Measurements from ENCODE around the gene CHD9NB.
"Not testable (repeated sequence)": the region's sequence is repeated elsewhere in the genome, so short reads cannot be mapped to it uniquely, and the experiment has no call there.

The CHD9NB gene

GRCh38 chr16:53041320-53042051, 11.2 kb downstream of the CHD9NB start:
- H3K4me3 ChIP-seq (ENCODE audit: low read length): no peak overlapping the region
- TF ChIP-seq ZNF274 (IDR thresholded peaks at IDR 0.05; ENCODE audit: low read depth, low read length): no peak

- no peak for TF ChIP-seq ZNF274 (IDR thresholded peaks at IDR 0.05; ENCODE audit: low read depth, low read length)
- H3K4me3 ChIP-seq (ENCODE audit: low read length): no peak overlapping the region
These were observed 11.9 kb downstream of the CHD9NB start for GRCh38 chr16:53040788-53041187.

- not testable (repeated sequence) for H3K4me3 ChIP-seq (ENCODE audit: low read length)
These were observed 16.0 kb downstream of the CHD9NB start for GRCh38 chr16:53036711-53037110.

- no peak overlapping the region for H3K4me3 ChIP-seq (ENCODE audit: low read length)
- no peak for TF ChIP-seq ZNF274 (IDR thresholded peaks at IDR 0.05; ENCODE audit: low read depth, low read length)
These were observed 16.6 kb downstream of the CHD9NB start for GRCh38 chr16:53036066-53036465.

GRCh38 chr16:53035176-53035942, 17.3 kb downstream of the CHD9NB start:
- no peak for TF ChIP-seq ZNF274 (IDR thresholded peaks at IDR 0.05; ENCODE audit: low read depth, low read length)
- no peak overlapping the region for H3K4me3 ChIP-seq (ENCODE audit: low read length)

GRCh38 chr16:53034306-53034705, 18.4 kb downstream of the CHD9NB start:
- H3K4me3 ChIP-seq (ENCODE audit: low read length): no peak overlapping the region
- no peak for TF ChIP-seq ZNF274 (IDR thresholded peaks at IDR 0.05; ENCODE audit: low read depth, low read length)

- no peak overlapping the region for H3K4me3 ChIP-seq (ENCODE audit: low read length)
- TF ChIP-seq ZNF274 (IDR thresholded peaks at IDR 0.05; ENCODE audit: low read depth, low read length): no peak
These were observed 21.3 kb downstream of the CHD9NB start for GRCh38 chr16:53031323-53031942.

- no peak overlapping the region for H3K4me3 ChIP-seq (ENCODE audit: low read length)
- TF ChIP-seq ZNF274 (IDR thresholded peaks at IDR 0.05; ENCODE audit: low read depth, low read length): no peak
These were observed 22.7 kb downstream of the CHD9NB start for GRCh38 chr16:53029971-53030370.

- TF ChIP-seq ZNF274 (IDR thresholded peaks at IDR 0.05; ENCODE audit: low read depth, low read length): no peak
- H3K4me3 ChIP-seq (ENCODE audit: low read length): no peak overlapping the region
These were observed 28.7 kb downstream of the CHD9NB start for GRCh38 chr16:53024045-53024444.

- H3K4me3 ChIP-seq (ENCODE audit: low read length): no peak overlapping the region
- TF ChIP-seq ZNF274 (IDR thresholded peaks at IDR 0.05; ENCODE audit: low read depth, low read length): no peak
These were observed 30.3 kb downstream of the CHD9NB start for GRCh38 chr16:53022374-53022773.

- TF ChIP-seq ZNF274 (IDR thresholded peaks at IDR 0.05; ENCODE audit: low read depth, low read length): no peak
These were observed 33.8 kb downstream of the CHD9NB start for GRCh38 chr16:53018834-53019416.

GRCh38 chr16:53014287-53014686, 38.4 kb downstream of the CHD9NB start:
- TF ChIP-seq ZNF274 (IDR thresholded peaks at IDR 0.05; ENCODE audit: low read depth, low read length): no peak
- no peak overlapping the region for H3K4me3 ChIP-seq (ENCODE audit: low read length)

More at GRCh38 chr16:53018834-53019416, 33.8 kb downstream of the CHD9NB start:
- no peak overlapping the region for H3K4me3 ChIP-seq (ENCODE audit: low read length)

GRCh38 chr16:53007095-53007494, 45.6 kb downstream of the CHD9NB start:
- no peak overlapping the region for H3K4me3 ChIP-seq (ENCODE audit: low read length)
- TF ChIP-seq ZNF274 (IDR thresholded peaks at IDR 0.05; ENCODE audit: low read depth, low read length): no peak

GRCh38 chr16:52997922-52998321, 54.8 kb downstream of the CHD9NB start:
- no peak for TF ChIP-seq ZNF274 (IDR thresholded peaks at IDR 0.05; ENCODE audit: low read depth, low read length)

More at GRCh38 chr16:52997922-52998321, 54.8 kb downstream of the CHD9NB start:
- no peak overlapping the region for H3K4me3 ChIP-seq (ENCODE audit: low read length)

All from GM08714 (cell line).